Body of pancreas (tissue), 4 donors: Measurements from ENCODE around the gene MC5R.

Source experiments
- POLR2A ChIP-seq, 3 donors: fragments of 450-650 bp; IDR thresholded peaks; one replicate each; pipeline ENCODE4 v1.6.1; 2016; ENCODE audit warnings: antibody characterized with exemption in 3 of 3, mild to moderate bottlenecking in 2 of 3
- TF ChIP-seq, protein P1 (sequence below), 7 experiments: fragments of 450-650 bp in 4 of 7; fragments of 200-600 bp in 3 of 7; sonication (generic) in 3 of 7; IDR thresholded peaks; one replicate each; pipeline ENCODE4 v1.5.1; 2016 to 2019; ENCODE audit warnings: antibody characterized with exemption in 7 of 7

DNA sequence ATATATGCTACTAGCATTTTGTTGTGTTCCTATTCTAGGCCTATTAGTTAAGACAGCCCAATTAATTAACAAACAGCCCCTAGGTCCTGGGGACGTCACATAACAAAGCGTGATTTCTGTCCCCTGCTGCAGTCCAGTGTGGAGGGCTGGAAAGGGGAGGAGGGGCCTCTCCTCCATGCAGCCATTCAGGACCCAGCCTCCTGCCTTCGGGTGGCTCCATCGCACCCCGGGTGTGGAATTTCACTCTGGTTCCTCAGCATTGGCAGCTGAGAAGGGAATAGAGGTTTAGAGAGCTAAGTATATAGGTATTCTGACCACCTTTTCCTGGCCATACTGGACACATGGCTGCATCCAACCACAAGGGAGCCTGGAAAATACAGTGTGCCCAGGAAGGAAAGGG is 49.0 kb downstream of the MC5R start:
- TF ChIP-seq, protein P1, sequence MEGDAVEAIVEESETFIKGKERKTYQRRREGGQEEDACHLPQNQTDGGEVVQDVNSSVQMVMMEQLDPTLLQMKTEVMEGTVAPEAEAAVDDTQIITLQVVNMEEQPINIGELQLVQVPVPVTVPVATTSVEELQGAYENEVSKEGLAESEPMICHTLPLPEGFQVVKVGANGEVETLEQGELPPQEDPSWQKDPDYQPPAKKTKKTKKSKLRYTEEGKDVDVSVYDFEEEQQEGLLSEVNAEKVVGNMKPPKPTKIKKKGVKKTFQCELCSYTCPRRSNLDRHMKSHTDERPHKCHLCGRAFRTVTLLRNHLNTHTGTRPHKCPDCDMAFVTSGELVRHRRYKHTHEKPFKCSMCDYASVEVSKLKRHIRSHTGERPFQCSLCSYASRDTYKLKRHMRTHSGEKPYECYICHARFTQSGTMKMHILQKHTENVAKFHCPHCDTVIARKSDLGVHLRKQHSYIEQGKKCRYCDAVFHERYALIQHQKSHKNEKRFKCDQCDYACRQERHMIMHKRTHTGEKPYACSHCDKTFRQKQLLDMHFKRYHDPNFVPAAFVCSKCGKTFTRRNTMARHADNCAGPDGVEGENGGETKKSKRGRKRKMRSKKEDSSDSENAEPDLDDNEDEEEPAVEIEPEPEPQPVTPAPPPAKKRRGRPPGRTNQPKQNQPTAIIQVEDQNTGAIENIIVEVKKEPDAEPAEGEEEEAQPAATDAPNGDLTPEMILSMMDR (IDR thresholded peaks at IDR 0.05) = no peak
- no peak for TF ChIP-seq POLR2A (IDR thresholded peaks at IDR 0.05)
